ENCODE measurements around the gene FER.

DNA sequence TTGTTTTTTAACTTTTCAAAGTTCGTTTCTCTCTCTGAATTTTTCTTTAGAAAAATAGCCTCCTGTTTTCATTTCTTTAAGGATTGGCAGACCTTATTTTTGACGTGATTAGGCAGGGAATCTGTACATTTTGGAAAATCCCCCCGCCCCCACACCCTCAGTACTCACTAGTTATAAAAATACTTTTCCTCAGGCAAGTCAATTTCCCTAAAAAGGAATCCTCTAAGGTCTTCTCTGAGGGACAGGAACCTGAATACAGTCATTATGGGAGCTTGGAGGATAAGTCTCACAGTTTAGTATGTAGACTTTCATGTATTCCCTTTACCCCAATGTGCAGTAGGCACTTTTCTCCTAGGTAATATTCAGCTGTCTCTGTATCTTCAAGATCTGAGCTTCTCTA lies 3.9 kb upstream of the FER start:
- TF ChIP-seq, protein P1, sequence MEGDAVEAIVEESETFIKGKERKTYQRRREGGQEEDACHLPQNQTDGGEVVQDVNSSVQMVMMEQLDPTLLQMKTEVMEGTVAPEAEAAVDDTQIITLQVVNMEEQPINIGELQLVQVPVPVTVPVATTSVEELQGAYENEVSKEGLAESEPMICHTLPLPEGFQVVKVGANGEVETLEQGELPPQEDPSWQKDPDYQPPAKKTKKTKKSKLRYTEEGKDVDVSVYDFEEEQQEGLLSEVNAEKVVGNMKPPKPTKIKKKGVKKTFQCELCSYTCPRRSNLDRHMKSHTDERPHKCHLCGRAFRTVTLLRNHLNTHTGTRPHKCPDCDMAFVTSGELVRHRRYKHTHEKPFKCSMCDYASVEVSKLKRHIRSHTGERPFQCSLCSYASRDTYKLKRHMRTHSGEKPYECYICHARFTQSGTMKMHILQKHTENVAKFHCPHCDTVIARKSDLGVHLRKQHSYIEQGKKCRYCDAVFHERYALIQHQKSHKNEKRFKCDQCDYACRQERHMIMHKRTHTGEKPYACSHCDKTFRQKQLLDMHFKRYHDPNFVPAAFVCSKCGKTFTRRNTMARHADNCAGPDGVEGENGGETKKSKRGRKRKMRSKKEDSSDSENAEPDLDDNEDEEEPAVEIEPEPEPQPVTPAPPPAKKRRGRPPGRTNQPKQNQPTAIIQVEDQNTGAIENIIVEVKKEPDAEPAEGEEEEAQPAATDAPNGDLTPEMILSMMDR (IDR thresholded peaks at IDR 0.05; ENCODE audit: low read depth, low read length, poor library complexity, severe bottlenecking) = no peak
- no peak for TF ChIP-seq EZH2phosphoT487 (IDR thresholded peaks at IDR 0.05; ENCODE audit: borderline replicate concordance, low read length)
